Choroid plexus epithelial cell (primary cell): ENCODE data around the gene MMGT1.

Experiments
- DNase-seq: peaks from one replicate; pipeline ENCODE4 v3.0.0-alpha.2; 2010; ENCODE audit warnings: low read depth
- H3K4me3 ChIP-seq: 2 replicates; pipeline ENCODE4 v1.5.1; 2011; ENCODE audit warnings: low read depth, mild to moderate bottlenecking, control low read depth, low read length, moderate library complexity
- TF ChIP-seq, protein P1 (sequence below): conservative IDR thresholded peaks from 2 replicates; pipeline ENCODE4 v1.5.1; 2011; ENCODE audit warnings: low read depth, mild to moderate bottlenecking, control low read depth, inconsistent platforms, low read length, moderate library complexity

Gene MMGT1

DNA sequence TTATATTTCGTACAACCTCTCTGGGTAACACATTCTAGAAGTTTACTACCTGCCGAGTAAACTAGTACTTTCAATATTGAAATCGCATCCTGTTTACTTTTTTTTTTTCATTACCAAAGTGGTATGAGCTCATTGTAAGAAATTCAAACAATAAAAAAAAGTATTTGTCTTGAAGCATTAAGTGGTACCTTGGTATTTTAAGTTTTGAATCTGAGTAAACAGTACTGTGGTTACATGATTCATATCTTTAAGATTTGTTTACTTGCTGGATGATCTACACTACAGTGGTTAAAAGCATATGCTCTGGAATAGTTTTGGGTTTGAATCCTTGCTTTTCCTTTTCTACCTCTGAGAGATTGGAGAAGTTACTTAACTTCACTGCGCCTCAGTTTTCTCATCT, 3.8 kb upstream of the MMGT1 start:
- DNase-seq = peak; percentile 78
- TF ChIP-seq, protein P1, sequence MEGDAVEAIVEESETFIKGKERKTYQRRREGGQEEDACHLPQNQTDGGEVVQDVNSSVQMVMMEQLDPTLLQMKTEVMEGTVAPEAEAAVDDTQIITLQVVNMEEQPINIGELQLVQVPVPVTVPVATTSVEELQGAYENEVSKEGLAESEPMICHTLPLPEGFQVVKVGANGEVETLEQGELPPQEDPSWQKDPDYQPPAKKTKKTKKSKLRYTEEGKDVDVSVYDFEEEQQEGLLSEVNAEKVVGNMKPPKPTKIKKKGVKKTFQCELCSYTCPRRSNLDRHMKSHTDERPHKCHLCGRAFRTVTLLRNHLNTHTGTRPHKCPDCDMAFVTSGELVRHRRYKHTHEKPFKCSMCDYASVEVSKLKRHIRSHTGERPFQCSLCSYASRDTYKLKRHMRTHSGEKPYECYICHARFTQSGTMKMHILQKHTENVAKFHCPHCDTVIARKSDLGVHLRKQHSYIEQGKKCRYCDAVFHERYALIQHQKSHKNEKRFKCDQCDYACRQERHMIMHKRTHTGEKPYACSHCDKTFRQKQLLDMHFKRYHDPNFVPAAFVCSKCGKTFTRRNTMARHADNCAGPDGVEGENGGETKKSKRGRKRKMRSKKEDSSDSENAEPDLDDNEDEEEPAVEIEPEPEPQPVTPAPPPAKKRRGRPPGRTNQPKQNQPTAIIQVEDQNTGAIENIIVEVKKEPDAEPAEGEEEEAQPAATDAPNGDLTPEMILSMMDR = no peak
- H3K4me3 ChIP-seq = no peak overlapping the region

DNA sequence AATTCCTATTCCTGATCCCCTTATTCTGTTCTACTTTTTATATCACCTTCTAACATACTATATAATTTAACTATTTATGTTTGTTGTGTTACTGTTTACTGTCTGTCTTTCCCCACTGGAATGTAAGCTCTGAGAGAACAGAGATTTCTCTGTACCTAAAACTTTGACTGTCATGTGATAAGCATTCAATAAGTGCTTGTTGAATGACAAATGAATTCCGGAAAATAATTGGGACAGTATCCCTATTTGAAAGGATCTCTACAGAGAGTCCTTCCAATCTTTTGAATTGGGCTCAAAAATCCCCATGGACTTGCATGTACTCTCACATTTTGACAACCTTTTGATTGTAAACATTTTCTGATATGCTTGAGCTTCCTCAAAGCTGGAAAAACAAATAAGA, 1.6 kb upstream of the MMGT1 start:
- TF ChIP-seq, protein P1 = no peak
- no peak for DNase-seq
- no peak overlapping the region for H3K4me3 ChIP-seq

DNA sequence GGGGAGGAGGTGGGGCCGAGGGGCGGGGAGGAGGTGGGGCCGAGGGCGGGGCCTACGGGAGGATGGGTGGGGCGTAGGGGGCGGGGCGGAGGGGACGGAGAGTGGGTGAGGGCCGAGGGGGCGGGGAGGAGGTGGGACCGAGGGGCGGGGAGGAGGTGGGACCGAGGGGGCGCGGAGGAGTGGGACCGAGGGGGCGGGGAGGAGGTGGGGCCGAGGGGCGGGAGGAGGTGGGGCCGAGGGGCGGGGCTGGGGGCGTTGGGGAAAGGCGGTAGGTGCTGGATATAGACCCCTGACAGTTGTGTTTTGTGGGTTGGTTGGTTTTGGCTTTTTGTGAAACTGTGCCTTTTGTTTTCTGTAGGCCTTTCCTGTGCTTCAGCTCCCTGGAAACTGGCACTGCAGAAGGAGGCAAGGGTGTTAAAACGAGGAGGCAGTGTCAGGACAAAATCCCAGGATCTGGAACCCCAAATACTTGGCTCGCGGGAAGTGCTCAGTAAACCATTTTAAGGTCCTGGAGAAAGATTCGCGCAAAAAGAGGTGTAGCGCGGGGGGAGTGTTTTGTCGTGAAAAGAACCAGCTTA, 580 bp upstream of the MMGT1 start:
- H3K4me3 ChIP-seq = peak overlapping the region; percentile 49
- peak; percentile 80 for DNase-seq
- TF ChIP-seq, protein P1 = no peak

DNA sequence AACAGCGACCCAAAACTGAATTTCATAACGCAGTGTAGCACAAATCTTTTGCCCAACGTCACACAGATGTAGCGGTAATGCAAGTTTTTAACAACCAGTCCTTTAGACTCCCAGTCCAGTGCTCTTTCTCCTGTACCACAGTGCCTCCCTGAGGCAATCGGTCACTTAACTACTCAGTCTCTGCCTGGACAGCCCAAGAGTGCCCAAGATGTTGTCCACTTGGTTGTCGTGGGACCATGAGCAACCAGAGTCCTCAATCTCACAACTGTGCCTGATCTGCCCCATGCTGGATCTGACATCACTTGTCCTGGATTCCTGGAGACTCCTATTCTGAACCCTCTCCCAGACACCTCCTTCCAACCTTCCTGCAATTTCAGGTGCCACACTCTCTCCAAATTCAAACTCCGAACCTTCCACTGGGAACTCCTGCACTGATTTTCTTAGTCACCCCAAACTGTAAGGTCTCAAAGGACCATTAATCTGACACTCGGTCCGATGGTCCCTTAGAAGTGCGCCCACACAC, 702 bp downstream of the MMGT1 start:
- TF ChIP-seq, protein P1 = peak; percentile 26
- H3K4me3 ChIP-seq = peak overlapping the region; percentile 89
- peak; percentile 30 for DNase-seq

DNA sequence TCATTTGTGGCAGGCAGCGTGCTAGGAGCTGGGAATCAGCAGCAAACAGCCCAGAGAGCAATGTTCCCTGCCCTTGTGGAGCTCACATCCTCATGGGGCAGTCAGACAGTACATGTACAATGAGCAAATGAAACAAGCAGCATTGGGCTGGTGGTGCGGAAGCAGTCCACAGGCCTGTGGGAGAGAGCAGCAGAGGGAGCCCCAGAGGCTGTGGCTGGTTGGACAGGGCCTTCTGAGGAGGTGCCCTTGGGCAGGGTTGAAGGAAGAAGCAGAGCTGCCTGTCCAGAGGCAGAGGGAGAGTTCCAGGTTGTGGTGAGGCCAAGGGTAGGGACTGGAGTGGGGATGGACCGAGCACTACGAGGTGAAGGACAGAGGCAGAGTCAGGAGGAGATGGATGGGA, 22.5 kb downstream of the MMGT1 start:
- no peak for DNase-seq
- TF ChIP-seq, protein P1 = no peak
- H3K4me3 ChIP-seq = no peak overlapping the region

DNA sequence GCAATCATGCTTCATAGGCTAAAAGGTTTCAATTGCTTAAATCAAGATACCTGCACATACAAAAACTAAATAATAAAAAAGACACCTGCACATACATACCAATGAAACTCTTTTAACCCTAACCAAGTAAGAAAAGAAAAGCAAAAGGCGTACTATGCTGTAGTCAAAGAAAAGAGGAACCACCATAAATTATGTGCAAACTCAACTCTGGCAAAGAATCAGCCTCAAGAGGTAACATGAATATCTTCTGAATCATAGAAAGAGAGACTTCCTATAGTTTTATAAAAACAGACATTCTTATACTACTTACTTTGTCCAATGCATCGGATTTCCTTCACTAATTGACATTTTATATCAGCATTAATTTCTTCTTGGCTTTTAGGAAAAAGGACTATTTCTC, 29.3 kb downstream of the MMGT1 start:
- TF ChIP-seq, protein P1 = no peak
- H3K4me3 ChIP-seq = no peak overlapping the region
- DNase-seq = no peak
